GM21529 (cell line): Measurements from ENCODE around the gene APC2.
"Not testable (repeated sequence)": the region's sequence is repeated elsewhere in the genome, so short reads cannot be mapped to it uniquely, and the experiment has no call there.

Experiments used
- ATAC-seq: cut with Tn5 transposase; IDR thresholded peaks from one replicate; pipeline ENCODE4 v1.9.1; 2021; ENCODE audit not compliant: unreplicated experiment

Gene APC2

GRCh38 chr19:1429750-1430149, 20.2 kb upstream of the APC2 start:
- ATAC-seq = no peak

GRCh38 chr19:1430246-1430645, 19.7 kb upstream of the APC2 start:
- ATAC-seq = no peak

DNA sequence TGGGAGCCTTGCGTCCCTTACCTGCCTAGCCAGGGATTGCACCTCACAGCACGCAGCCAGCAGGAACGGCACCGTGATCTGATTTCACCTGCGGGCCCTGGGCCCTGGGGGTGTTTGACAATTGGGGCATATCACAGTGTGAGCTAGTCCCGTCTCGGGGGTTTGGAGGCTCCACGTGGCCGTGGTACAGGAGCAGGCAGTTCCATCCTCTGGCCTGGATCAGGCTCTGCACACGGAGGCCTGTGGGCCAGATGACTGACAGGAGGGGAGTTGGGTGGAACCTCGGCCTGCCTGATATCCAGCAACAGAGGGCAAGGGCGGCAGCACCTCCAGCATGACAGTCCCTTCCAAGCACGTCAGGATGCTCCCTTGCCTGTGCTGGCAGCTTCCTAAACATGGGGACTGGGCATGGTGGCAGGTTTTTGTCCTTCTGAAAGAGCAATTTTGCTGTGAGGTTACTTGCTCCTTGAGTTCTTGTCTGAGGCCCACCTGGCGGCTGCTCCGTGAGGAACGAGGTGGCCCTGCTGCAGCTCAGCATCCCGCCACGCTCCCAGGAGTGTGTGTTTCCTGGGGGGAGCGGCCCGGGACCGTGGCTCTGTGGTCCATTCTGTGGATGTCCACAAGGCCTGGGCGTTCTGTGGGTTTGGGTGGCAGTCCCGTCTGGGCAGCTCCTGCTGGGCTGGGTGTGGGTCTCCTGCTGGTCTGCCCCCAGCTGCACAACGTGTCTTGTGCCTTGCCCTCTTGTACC, 18.0 kb upstream of the APC2 start:
- ATAC-seq = no peak

DNA sequence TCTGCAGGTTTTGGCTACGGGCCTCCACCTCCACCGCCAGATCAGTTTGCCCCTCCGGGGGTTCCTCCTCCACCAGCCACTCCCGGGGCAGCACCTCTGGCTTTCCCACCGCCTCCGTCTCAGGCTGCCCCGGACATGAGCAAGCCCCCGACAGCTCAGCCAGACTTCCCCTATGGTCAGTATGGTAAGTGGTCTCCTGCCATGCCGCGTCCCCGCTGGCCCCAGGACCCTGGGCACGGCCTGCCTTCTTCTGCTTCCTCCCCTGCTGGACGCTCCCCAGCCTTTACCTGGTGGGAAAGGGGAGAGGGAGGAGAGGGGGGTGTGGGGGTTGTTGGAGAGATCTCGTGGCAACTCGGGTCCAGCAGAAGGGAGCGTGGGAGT, 17.4 kb upstream of the APC2 start:
- ATAC-seq = no peak

DNA sequence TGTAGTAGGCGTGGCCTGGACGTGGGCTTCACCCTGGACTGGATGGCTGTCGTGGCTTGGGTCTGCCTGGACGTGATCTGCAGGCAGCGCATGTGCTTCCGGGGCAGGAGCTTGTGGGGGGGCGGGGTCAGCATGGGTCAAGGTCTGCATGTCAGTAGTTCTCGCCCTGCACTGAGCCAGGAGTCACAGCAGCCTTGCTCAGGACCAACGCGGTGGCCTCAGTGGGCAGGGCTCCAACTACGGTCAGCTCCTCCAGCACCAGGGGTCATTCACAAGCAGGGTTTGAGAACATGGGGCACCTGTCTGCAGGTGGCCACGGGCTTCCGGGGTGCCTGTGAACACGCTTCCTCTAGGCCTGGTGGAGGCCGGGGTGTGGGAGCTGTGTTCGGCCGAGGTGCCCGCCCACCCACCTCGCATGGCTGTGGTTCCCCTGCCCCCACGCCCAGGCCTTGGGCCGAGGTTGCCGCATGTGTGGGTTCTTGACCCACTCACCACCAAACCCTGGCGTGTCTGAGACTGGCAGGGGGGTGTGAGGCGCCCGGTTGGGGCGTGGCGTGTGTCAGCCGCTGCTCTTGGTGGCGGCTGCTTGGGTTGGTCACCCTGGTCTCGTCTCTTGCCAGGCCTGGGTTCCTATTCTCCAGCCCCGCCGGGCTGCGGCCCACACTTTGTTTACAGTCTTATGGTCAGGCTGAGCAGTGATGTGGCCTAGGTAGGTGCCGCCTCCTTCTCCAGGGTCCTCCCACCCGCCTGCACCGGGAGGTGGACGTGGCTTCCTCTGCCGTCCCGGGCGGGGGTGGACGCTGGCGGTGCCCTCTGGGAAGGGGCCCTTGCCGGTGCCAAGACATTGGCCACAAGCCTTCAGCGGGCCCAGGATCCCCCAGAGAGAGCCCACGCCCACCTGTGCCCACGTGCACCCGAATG, 16.5 kb upstream of the APC2 start:
- no peak for ATAC-seq

DNA sequence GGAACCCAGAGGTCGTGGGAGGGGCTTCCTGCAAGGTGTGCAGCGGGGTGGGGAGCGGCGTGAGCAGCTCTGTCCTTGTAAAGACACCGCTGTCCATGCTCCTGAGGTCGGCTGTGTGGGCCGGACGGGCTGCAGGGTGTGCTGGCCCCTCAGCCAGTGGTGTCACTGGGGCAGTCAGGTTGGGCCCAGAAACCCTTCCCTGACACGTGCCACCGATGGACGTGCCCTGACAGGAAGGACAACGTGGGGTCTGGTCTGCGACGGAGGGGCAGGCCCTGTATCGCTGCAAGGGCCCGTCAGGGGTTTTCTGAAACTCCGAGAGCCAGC, 15.9 kb upstream of the APC2 start:
- ATAC-seq = no peak

- ATAC-seq = no peak
These were observed 15.3 kb upstream of the APC2 start for GRCh38 chr19:1434577-1435060.

DNA sequence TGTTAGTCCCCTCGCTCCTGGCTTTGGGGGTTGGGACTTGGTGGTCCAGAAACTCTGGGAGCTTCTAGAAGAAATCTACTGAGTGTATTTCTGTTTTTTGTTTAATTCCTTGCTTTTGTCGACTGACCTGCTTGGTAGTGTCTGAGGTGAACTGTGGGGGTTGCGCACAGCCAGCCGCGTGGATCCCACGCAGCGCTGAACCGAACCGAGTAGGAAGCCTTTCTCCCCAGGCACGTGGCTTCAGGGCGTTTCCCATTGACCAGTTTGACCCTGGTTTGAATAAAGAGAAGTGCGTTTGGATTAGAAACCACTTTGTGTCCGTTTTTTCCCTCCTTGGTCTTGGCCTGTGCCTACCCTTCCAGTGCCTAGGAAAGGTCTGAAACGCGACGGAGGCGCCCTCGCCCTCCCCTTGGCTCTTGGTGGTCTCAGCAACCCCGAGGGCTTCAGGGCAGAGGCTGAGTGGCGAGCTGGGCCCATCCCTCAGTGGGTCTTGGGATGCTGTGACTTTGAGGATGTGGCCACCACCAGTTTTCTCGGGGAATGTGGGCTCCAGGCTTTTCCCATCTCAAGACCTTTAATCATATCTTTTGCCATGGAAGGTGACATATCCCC, 14.4 kb upstream of the APC2 start:
- ATAC-seq = no peak

DNA sequence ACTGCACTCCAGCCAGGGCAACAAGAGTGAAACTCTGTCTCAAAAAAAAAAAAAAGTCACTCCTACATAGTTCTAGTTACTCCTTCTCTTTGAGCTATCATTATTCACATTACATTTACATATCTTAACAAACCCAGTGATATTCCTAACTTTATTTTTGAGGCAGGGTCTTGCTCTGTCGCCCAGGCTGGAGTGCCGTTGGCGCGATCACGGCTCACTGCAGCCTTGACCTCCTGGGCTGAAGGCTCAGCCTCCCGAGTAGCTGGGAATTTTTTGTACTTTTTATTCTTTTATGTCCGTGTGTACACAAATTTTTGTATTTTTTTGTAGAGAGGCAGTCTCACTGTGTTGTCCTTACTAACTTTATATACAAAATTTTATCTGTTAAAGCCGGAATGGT, 12.3 kb upstream of the APC2 start:
- no peak for ATAC-seq

- ATAC-seq = peak; percentile 79
These were observed 11.6 kb upstream of the APC2 start, which contains the start of gene RPS15 for GRCh38 chr19:1438035-1438932. Gene RPS15 (plus strand): TSS chr19:1438396. CDS start chr19:1438426, 30 bp downstream.

- no peak for ATAC-seq
These were observed 11.0 kb upstream of the APC2 start for GRCh38 chr19:1438933-1439354.

- ATAC-seq = not testable (repeated sequence)
These were observed 10.2 kb upstream of the APC2 start for GRCh38 chr19:1439525-1440417.

DNA sequence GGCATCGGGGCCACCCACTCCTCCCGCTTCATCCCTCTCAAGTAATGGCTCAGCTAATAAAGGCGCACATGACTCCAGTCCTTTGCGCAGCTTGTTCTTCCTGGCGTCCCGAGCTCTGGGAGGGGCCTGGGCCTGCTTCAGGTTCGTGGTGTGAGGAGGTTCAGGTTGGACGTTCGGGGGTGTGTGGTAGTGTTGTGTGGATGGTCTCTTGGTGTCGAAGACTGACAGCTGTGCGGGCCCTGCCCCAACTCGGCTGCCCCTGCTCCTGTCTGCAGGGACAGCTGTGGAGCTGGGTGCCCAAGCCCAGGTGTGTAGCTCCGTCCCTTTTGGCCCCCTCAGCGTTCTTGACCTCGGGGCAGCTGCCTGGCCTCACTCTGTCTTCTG, 9.5 kb upstream of the APC2 start:
- ATAC-seq = no peak

- ATAC-seq = no peak
These were observed 8.9 kb upstream of the APC2 start for GRCh38 chr19:1441022-1441426.

DNA sequence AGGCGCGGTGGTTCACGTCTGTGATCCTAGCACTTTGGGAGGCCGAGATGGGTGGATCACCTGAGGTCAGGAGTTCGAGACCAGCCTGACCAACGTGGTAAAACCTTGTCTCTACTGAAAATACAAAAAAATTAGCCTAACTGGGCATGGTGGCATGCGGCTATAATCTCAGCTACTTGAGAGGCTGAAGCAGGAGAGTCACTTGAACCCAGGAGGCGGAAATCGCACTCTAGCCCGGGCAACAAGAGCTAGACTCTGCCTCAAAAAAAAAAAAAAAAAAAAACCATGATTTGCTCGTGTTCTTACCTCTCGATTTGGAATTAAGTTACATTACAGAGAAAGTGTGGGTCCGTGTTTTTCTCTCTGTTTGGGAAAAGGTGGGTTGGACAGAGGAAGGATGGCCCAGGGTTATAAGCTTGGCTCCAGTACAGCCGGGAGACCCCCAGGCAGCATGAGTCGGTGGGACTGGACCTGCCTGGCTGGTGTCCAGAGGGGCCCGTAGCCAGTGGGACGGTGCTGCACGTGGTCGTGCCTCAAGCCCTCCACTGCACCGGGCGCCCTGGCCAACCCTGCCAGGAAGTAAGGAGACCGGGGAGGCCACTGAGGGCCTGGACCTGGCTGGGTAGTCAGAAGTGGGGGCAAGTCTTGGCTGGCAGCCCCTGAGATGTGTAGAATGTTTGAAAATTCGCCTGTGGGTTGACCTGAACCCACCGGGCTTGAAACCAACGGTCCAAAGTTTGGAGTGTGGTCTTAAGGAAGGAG, 8.1 kb upstream of the APC2 start:
- no peak for ATAC-seq

GRCh38 chr19:1445185-1445931, 4.6 kb upstream of the APC2 start:
- peak; percentile 85 for ATAC-seq

DNA sequence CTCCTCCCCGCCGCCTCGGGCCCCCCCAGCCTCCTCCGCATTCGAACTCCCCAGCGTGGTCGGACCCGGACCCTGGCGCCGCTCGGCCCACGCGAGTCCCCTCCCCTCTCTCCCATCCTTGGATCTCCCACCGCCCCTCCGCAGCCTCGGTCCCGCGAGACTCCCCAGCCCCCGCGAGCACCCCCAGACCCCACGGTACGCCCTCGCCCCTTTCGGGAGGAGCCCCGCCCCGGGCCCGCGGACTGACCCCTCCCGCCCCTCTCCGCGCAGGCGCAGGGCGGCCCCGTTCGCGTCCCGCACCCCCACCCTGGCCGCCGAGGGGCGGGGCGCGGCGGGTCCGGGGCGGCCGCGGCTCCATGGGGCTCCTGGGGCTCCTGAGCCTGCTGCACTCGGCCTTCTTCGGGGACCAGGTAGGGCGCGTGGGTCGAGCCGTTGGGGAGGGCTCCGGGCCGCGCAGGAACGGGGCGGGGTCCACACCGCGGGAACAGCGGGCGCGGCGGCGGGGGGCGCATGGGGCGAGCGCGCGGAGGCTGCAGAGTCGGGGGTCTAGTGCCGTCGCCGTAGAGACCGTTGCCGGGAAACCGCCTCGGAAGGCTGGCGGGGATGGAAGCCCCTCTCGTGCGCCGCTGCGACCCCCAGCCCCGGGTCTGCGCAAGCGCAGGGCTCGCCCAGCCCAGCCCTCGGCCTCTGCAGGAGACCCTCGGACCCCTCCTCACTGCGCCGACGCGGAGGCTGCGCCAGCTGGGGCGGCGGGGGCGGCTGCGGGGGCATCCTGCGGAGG, 3.8 kb upstream of the APC2 start:
- ATAC-seq = no peak
